ENCODE results near the gene CFI. TPM values are rescaled to one million over a fixed set of nuclear protein-coding genes. Genes with fewer than 3 reads are reported as not detected.

CFI gene
- total and polyA plus RNA-seq, 2 of the 8 experiments (the other 6 are each of a cell fraction or from before 2014, with no cell fraction given), result not detected

DNA sequence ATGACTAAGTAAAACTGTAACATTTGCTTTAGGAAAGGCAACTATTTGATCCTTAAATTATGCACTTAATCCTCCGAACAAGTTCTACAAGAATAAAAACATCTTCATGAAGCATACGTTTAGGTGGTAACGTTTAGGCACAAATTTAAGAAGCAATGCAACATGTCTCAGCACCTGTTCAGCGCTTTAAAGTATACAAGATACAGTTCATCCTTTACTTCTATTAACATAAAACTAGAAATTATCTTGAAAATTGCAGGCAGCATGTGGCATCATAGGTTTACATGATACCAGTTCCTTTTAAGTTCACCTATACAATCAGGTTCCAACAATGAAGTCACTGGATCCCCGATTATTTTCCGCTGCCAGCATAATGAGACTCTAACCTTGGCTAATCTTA, 73.4 kb downstream of the CFI start:
- no peak overlapping the region for H3K56ac ChIP-seq (replicated peaks; ENCODE audit: insufficient read length, low read depth, low read length)
- no peak for DNase-seq (ENCODE audit: low read depth in 1 of 2, low spot score in 2 of 2)
- H2BK20ac ChIP-seq (ENCODE audit: low read length), result no peak overlapping the region
- H3K9ac ChIP-seq (replicated peaks in 1 of 4; ENCODE audit: extremely low read depth in 1 of 4, low read depth in 3 of 4, low read length in 3 of 4), result peak overlapping the region in 2 of 4 experiments; percentile 13 to 59; a peak in 3 of 7 replicates
- no peak overlapping the region for H2BK12ac ChIP-seq (ENCODE audit: low read depth, low read length)
- peak overlapping the region; percentile 85 to 94 (median 89) for H3K4me3 ChIP-seq (ENCODE audit: extremely low read depth in 1 of 4, insufficient read depth in 2 of 4, low read depth in 3 of 4, low read length in 4 of 4)
- no peak overlapping the region for H4K91ac ChIP-seq (replicated peaks; ENCODE audit: insufficient read length, low read length)
- no peak overlapping the region for H3K27ac ChIP-seq (ENCODE audit: low read depth, low read length)
- peak overlapping the region; percentile 56 to 84 for H3K4me2 ChIP-seq (ENCODE audit: insufficient read depth in 1 of 2, low read depth in 2 of 2, low read length in 2 of 2)
- H2BK120ac ChIP-seq (replicated peaks; ENCODE audit: low read depth, low read length), result no peak overlapping the region
- H2BK5ac ChIP-seq (ENCODE audit: low read depth, low read length), result no peak overlapping the region
- CTCF ChIA-PET (ENCODE audit: partially characterized antibody), result interaction anchor here (0.5 kb wide), 1 partner anchor 506 kb away, joined by 3 read pairs; no protein-coding TSS in a partner anchor
- H3K4me1 ChIP-seq (replicated peaks in 1 of 4; ENCODE audit: control insufficient read depth in 3 of 4, insufficient read depth in 4 of 4, low read length in 3 of 4), result peaks cover 0 to 3% (median 0%) of the 10 kb centered on the region in 4 experiments; a peak in 1 of 7 replicates
- no peak overlapping the region for H3K4ac ChIP-seq (replicated peaks; ENCODE audit: insufficient read length, low read depth, low read length)
- no peak overlapping the region for H4K5ac ChIP-seq (ENCODE audit: insufficient read length, low read depth, low read length)
- H2AK5ac ChIP-seq (ENCODE audit: low read depth, low read length), result no peak overlapping the region
- H2AFZ ChIP-seq (ENCODE audit: low read length), result no peak overlapping the region
- POLR2A ChIA-PET (ENCODE audit: partially characterized antibody), result interaction anchor here (1.0 to 2.1 kb wide), 2 partner anchors 23 to 25 kb away, joined by 3 to 8 read pairs; partner anchors contain the start of gene CASP6
- H3K9me3 ChIP-seq (ENCODE audit: insufficient read depth in 2 of 2, low read depth in 1 of 2, low read length in 1 of 2), result no peaks in the 10 kb centered on the region
- H4K20me1 ChIP-seq (replicated peaks in 1 of 2; ENCODE audit: control insufficient read depth in 1 of 2, insufficient read depth in 2 of 2, low read length in 2 of 2), result no peaks in the 10 kb centered on the region
- no peak overlapping the region for H3K18ac ChIP-seq (ENCODE audit: extremely low read depth, low read length)
- H3K14ac ChIP-seq (ENCODE audit: insufficient read length), result no peak overlapping the region
- no peak for FAIRE-seq
- peaks cover 6 to 55% of the 10 kb centered on the region in 2 experiments; a peak in 3 of 4 replicates for H3K79me2 ChIP-seq (ENCODE audit: control insufficient read depth in 1 of 2, insufficient read depth in 2 of 2, low read length in 2 of 2)
- H2BK15ac ChIP-seq (ENCODE audit: low read length), result no peak overlapping the region
- no peak for TF ChIP-seq SP4 (IDR thresholded peaks at IDR 0.05; ENCODE audit: low read length)
- H3K36me3 ChIP-seq (ENCODE audit: control insufficient read depth in 2 of 4, insufficient read depth in 4 of 4, low read length in 3 of 4), result peaks cover 0 to 3% (median 0%) of the 10 kb centered on the region in 4 experiments; a peak in 1 of 8 replicates
- no peaks in the 10 kb centered on the region for H3K27me3 ChIP-seq (replicated peaks in 1 of 4; ENCODE audit: control insufficient read depth in 3 of 4, extremely low read depth in 1 of 4, insufficient read depth in 3 of 4, low read length in 3 of 4)
- WGBS, 2 experiments (ENCODE audit: extremely low coverage in 1 of 2, insufficient coverage in 1 of 2, insufficient read length in 1 of 2, insufficient replicate concordance in 2 of 2, low coverage in 1 of 2, low lambda C conversion rate in 2 of 2, missing lambda C conversion rate in 1 of 2), result 53% methylated on average over 6 of the region's 6 CpGs; no CpG with 5 or more reads in 1 of the 2 experiments
- H4K8ac ChIP-seq (ENCODE audit: extremely low read depth, insufficient read depth, low read length), result no peak overlapping the region
- peaks cover 5% of the 10 kb centered on the region for H3K79me1 ChIP-seq (ENCODE audit: low read depth, low read length)
- no peak overlapping the region for H3K23ac ChIP-seq (ENCODE audit: insufficient read length)
- H3K23me2 ChIP-seq (ENCODE audit: low read depth, low read length), result peaks cover 6% of the 10 kb centered on the region

Data from H1 (cell line).